NCI-H345 (cell line): Measurements from ENCODE around the gene PTEN.

Experiments used
- DNase-seq: peaks from one replicate; lab custom pipeline; 2025; lab: John Stamatoyannopoulos, UW

Gene PTEN

GRCh38 chr10:87976101-87976743 is 112.8 kb downstream of the PTEN start:
- no peak for DNase-seq

GRCh38 chr10:87978166-87978565 is 114.7 kb downstream of the PTEN start:
- no peak for DNase-seq

GRCh38 chr10:87979847-87980246 is 116.4 kb downstream of the PTEN start:
- DNase-seq, result no peak

- DNase-seq, result no peak
Measured at GRCh38 chr10:87983716-87984115, 120.3 kb downstream of the PTEN start.

GRCh38 chr10:87987206-87987605 is 123.8 kb downstream of the PTEN start:
- DNase-seq, result no peak

GRCh38 chr10:87991946-87992345 is 128.5 kb downstream of the PTEN start:
- DNase-seq, result no peak

GRCh38 chr10:88004451-88004850 is 141.0 kb downstream of the PTEN start:
- DNase-seq, result no peak

GRCh38 chr10:88006261-88006660 is 142.8 kb downstream of the PTEN start:
- no peak for DNase-seq

- no peak for DNase-seq
Measured at GRCh38 chr10:88008866-88009470, 145.5 kb downstream of the PTEN start.

- DNase-seq, result no peak
Measured at GRCh38 chr10:88012641-88013040, 149.2 kb downstream of the PTEN start.

GRCh38 chr10:88017781-88018180 is 154.4 kb downstream of the PTEN start:
- DNase-seq, result no peak

GRCh38 chr10:88019753-88020152 is 156.3 kb downstream of the PTEN start:
- DNase-seq, result no peak
